GM23248 (cell line): ENCODE measurements around the gene MAD2L1BP. TPM values are rescaled to one million over a fixed set of nuclear protein-coding genes. Genes with fewer than 3 reads are reported as not detected.

Experiments used
- DNase-seq: peaks from one replicate; pipeline ENCODE4 v3.0.0-alpha.2; 2015
- H2AFZ ChIP-seq: fragments of 200-600 bp; sonication (generic); 2 replicates; pipeline ENCODE4 v1.6.1; 2016; ENCODE audit warnings: antibody characterized with exemption
- H3F3A ChIP-seq: fragments of 200-600 bp; sonication (generic); 2 replicates; pipeline ENCODE4 v1.6.1; 2016; ENCODE audit warnings: mild to moderate bottlenecking, antibody characterized with exemption, mixed run types; ENCODE audit not compliant: insufficient read depth
- H3K27ac ChIP-seq: fragments of 200-600 bp; sonication (generic); 2 replicates; pipeline ENCODE4 v1.5.1; 2016; ENCODE audit warnings: mild to moderate bottlenecking
- H3K27me3 ChIP-seq: fragments of 200-600 bp; sonication (generic); replicated peaks from 2 replicates; pipeline ENCODE4 v1.6.1; 2016; ENCODE audit warnings: mild to moderate bottlenecking; ENCODE audit not compliant: insufficient read depth
- H3K36me3 ChIP-seq: fragments of 200-600 bp; sonication (generic); 2 replicates; pipeline ENCODE4 v1.6.1; 2016; ENCODE audit warnings: low read depth, mild to moderate bottlenecking
- H3K4me1 ChIP-seq: fragments of 200-600 bp; sonication (generic); 2 replicates; pipeline ENCODE4 v1.6.1; 2016; ENCODE audit warnings: mild to moderate bottlenecking; ENCODE audit not compliant: insufficient read depth
- H3K4me2 ChIP-seq: fragments of 200-600 bp; sonication (generic); one replicate; pipeline ENCODE4 v1.6.1; 2016; ENCODE audit warnings: mild to moderate bottlenecking; ENCODE audit not compliant: unreplicated experiment
- H3K4me3 ChIP-seq: fragments of 200-600 bp; sonication (generic); 2 replicates; pipeline ENCODE4 v1.5.1; 2016; ENCODE audit warnings: mild to moderate bottlenecking
- H3K79me2 ChIP-seq: fragments of 200-600 bp; sonication (generic); 2 replicates; pipeline ENCODE4 v1.6.1; 2016; ENCODE audit warnings: mild to moderate bottlenecking; ENCODE audit not compliant: insufficient read depth
- H3K9ac ChIP-seq: fragments of 200-600 bp; sonication (generic); 2 replicates; pipeline ENCODE4 v1.6.1; 2016; ENCODE audit warnings: mild to moderate bottlenecking
- H3K9me2 ChIP-seq: fragments of 200-600 bp; sonication (generic); 2 replicates; pipeline ENCODE4 v1.6.1; 2016; ENCODE audit warnings: mixed run types, mild to moderate bottlenecking, moderate library complexity; ENCODE audit not compliant: insufficient read depth
- H3K9me3 ChIP-seq: fragments of 200-600 bp; sonication (generic); one replicate; pipeline ENCODE4 v1.6.1; 2017; ENCODE audit warnings: low read depth
- H4K20me1 ChIP-seq: fragments of 200-600 bp; sonication (generic); 2 replicates; pipeline ENCODE4 v1.6.0; 2016; ENCODE audit not compliant: insufficient read depth
- EZH2 ChIP-seq: fragments of 200-600 bp; sonication (generic); IDR thresholded peaks from 2 replicates; pipeline ENCODE4 v1.6.1; 2018; ENCODE audit warnings: antibody characterized with exemption, mild to moderate bottlenecking; ENCODE audit not compliant: insufficient read depth, poor library complexity, severe bottlenecking
- EZH2phosphoT487 ChIP-seq: fragments of 200-600 bp; sonication (generic); IDR thresholded peaks from 2 replicates; pipeline ENCODE4 v1.6.1; 2018; ENCODE audit warnings: antibody characterized with exemption, moderate library complexity, mild to moderate bottlenecking, low read depth; ENCODE audit not compliant: insufficient read depth
- WGBS, 2 experiments: methylation state at CpG; one replicate each; pipeline ENCODE4 v1.1.6; 2015 to 2017; ENCODE audit warnings: low lambda C conversion rate in 2 of 2, low coverage in 1 of 2; ENCODE audit errors: missing lambda C conversion rate in 2 of 2; 5-methylcytosine and 5-hydroxymethylcytosine counted together
- in situ Hi-C: fragments of 300-500 bp; cut with MboI; formaldehyde crosslinking; loops from 2 replicates; pipeline ENCODE4 v1.15.0; 2020
- polyA plus RNA-seq: library from polyadenylated mRNA; unstranded; fragments of >200 nt; fragmentation: Nextera tagmentation; extraction: Ambion mirVana; gene quantifications from 2 replicates; pipeline ENCODE4 v1.2.1, GENCODE V29; 2016
- total RNA-seq: library from RNA; depleted of rRNA; stranded (reverse); fragments of >200 nt; shearing (Covaris generic); gene quantifications from 2 replicates; pipeline ENCODE4 v1.2.3, GENCODE V29; 2014; rRNA removed

MAD2L1BP gene
- total and polyA plus RNA-seq, 2 experiments from 2014 or later: 32.9 to 33.9 TPM

GRCh38 chr6:43687437-43688347 lies 52.1 kb downstream of the MAD2L1BP start, which contains the start of gene MRPS18A:
Gene MRPS18A, minus strand, starts transcription at chr6:43687791. Its CDS starts 12 bp downstream, at chr6:43687779.
- Histone ChIP-seq H3K79me2 (peaks cover 57% of the 10 kb centered on the region), H3K4me2 (peak within 1 kb of the TSS; percentile 96), H3K9ac (peak within 1 kb of the TSS; percentile 96), H3K27me3 (no peaks in the 10 kb centered on the region), H3K4me3 (peak within 1 kb of the TSS; percentile 100), H3F3A (peaks cover 14% of the 10 kb centered on the region; the same call in 1 of the 2 replicates), H3K9me3 (no peaks in the 10 kb centered on the region), H2AFZ (peak within 1 kb of the TSS; percentile 99), H3K4me1 (peaks cover 5% of the 10 kb centered on the region; the same call in 1 of the 2 replicates), H3K36me3 (no peaks in the 10 kb centered on the region), H3K27ac (peak within 1 kb of the TSS; percentile 78), H3K9me2 (no peaks in the 10 kb centered on the region), H4K20me1 (0 out of 2 replicates have a peak, but pooled peaks cover 4% of the 10 kb centered on the region)
- TF ChIP-seq EZH2phosphoT487 (no peak), EZH2 (no peak)
- WGBS, 2 experiments: 6 to 8% methylated on average over 43 of the region's 43 CpGs
- DNase-seq: peak; percentile 94
- in situ Hi-C loops: no loop called here

GRCh38 chr6:43689421-43689820 lies 53.8 kb downstream of the MAD2L1BP start:
- H3F3A ChIP-seq: peaks cover 14% of the 10 kb centered on the region; the same call in 1 of the 2 replicates
- no peak overlapping the region for H3K27ac ChIP-seq
- no peak overlapping the region for H3K4me2 ChIP-seq
- H3K9me2 ChIP-seq: no peaks in the 10 kb centered on the region
- in situ Hi-C loops: no loop called here
- H3K27me3 ChIP-seq: no peaks in the 10 kb centered on the region
- H3K4me3 ChIP-seq: no peak overlapping the region
- peaks cover 5% of the 10 kb centered on the region; the same call in 1 of the 2 replicates for H3K4me1 ChIP-seq
- peaks cover 40% of the 10 kb centered on the region for H3K79me2 ChIP-seq
- H4K20me1 ChIP-seq: 0 out of 2 replicates have a peak, but pooled peaks cover 4% of the 10 kb centered on the region
- no peaks in the 10 kb centered on the region for H3K9me3 ChIP-seq
- no peak overlapping the region for H3K9ac ChIP-seq
- WGBS, 2 experiments: 79 to 84% methylated on average over 2 of the region's 2 CpGs
- no peak overlapping the region for H2AFZ ChIP-seq
- TF ChIP-seq EZH2phosphoT487 (no peak), EZH2 (no peak)
- no peak for DNase-seq
- H3K36me3 ChIP-seq: no peaks in the 10 kb centered on the region

Other genes starting within 250 kb of the MAD2L1BP start
- 18.2 and 21.3 TPM in 2 replicates for gene ABCC10, start 208.3 kb upstream of the MAD2L1BP start, total RNA-seq
- 20.0 and 21.0 TPM in 2 replicates for gene ABCC10, start 208.3 kb upstream of the MAD2L1BP start, polyA plus RNA-seq
- gene DLK2, start 180.3 kb upstream of the MAD2L1BP start, total RNA-seq: 0.51 and 0.76 TPM in 2 replicates
- 0.66 and 1.4 TPM in 2 replicates for gene DLK2, start 180.3 kb upstream of the MAD2L1BP start, polyA plus RNA-seq
- 17.7 and 32.9 TPM in 2 replicates for gene TJAP1, start 158.3 kb upstream of the MAD2L1BP start, total RNA-seq
- 12.7 and 16.0 TPM in 2 replicates for gene TJAP1, start 158.3 kb upstream of the MAD2L1BP start, polyA plus RNA-seq
- 0.89 and 1.6 TPM in 2 replicates for gene LRRC73, start 125.5 kb upstream of the MAD2L1BP start, total RNA-seq
- gene LRRC73, start 125.5 kb upstream of the MAD2L1BP start, polyA plus RNA-seq: 0.41 and 1.0 TPM in 2 replicates
- gene YIPF3, start 118.9 kb upstream of the MAD2L1BP start, total RNA-seq: 252 and 263 TPM in 2 replicates
- gene YIPF3, start 118.9 kb upstream of the MAD2L1BP start, polyA plus RNA-seq: 190 and 196 TPM in 2 replicates
- gene POLR1C, start 118.8 kb upstream of the MAD2L1BP start, total RNA-seq: 24.9 and 38.7 TPM in 2 replicates
- gene POLR1C, start 118.8 kb upstream of the MAD2L1BP start, polyA plus RNA-seq: 38.1 and 39.5 TPM in 2 replicates
- gene XPO5, start 59.8 kb upstream of the MAD2L1BP start, total RNA-seq: 27.6 and 29.5 TPM in 2 replicates
- 17.9 and 18.8 TPM in 2 replicates for gene XPO5, start 59.8 kb upstream of the MAD2L1BP start, polyA plus RNA-seq
- 27.6 and 28.6 TPM in 2 replicates for gene POLH, start 59.7 kb upstream of the MAD2L1BP start, total RNA-seq
- gene POLH, start 59.7 kb upstream of the MAD2L1BP start, polyA plus RNA-seq: 23.0 and 25.3 TPM in 2 replicates
- gene GTPBP2, start 6.6 kb upstream of the MAD2L1BP start, total RNA-seq: 80.7 and 88.3 TPM in 2 replicates
- 15.5 and 15.9 TPM in 2 replicates for gene GTPBP2, start 6.6 kb upstream of the MAD2L1BP start, polyA plus RNA-seq
- 0.11 TPM in 1 of 2 replicates, not detected in the other for gene RSPH9, start 9.2 kb downstream of the MAD2L1BP start, total RNA-seq
- 1.2 and 1.3 TPM in 2 replicates for gene RSPH9, start 9.2 kb downstream of the MAD2L1BP start, polyA plus RNA-seq
- 21.0 and 33.7 TPM in 2 replicates for gene MRPS18A, start 52.0 kb downstream of the MAD2L1BP start, total RNA-seq
- 39.2 and 43.4 TPM in 2 replicates for gene MRPS18A, start 52.0 kb downstream of the MAD2L1BP start, polyA plus RNA-seq
- 197 and 241 TPM in 2 replicates for gene VEGFA, start 134.4 kb downstream of the MAD2L1BP start, total RNA-seq
- gene VEGFA, start 134.4 kb downstream of the MAD2L1BP start, polyA plus RNA-seq: 9.3 and 10.7 TPM in 2 replicates